22Rv1 (cell line): Measurements from ENCODE around the gene SLC26A8.

Experiments
- CTCF ChIP-seq: fragments of 450-650 bp; IDR thresholded peaks from 2 replicates; pipeline ENCODE4 v1.5.1; 2017; ENCODE audit warnings: mild to moderate bottlenecking
- ZFX ChIP-seq: fragments of 450-650 bp; IDR thresholded peaks from 2 replicates; pipeline ENCODE4 v1.6.1; 2017; ENCODE audit warnings: antibody characterized with exemption, borderline replicate concordance

- no peak for TF ChIP-seq CTCF
- TF ChIP-seq ZFX, result no peak
Observed at GRCh38 chr6:35968821-35969220, 55.6 kb downstream of the SLC26A8 start.
